ENCODE data around the gene E4F1. TPM values are rescaled to one million over a fixed set of nuclear protein-coding genes. Genes with fewer than 3 reads are reported as not detected.

Gene E4F1
- total and polyA plus RNA-seq, 2 of the 8 experiments (the other 6 are each of a cell fraction or from before 2014, with no cell fraction given), result 22.2 to 27.0 TPM

- no peaks in the 10 kb centered on the region for H3K36me3 ChIP-seq (ENCODE audit: control insufficient read depth in 2 of 4, insufficient read depth in 4 of 4, low read length in 3 of 4)
- WGBS, 2 experiments (ENCODE audit: extremely low coverage in 1 of 2, insufficient coverage in 1 of 2, insufficient read length in 1 of 2, insufficient replicate concordance in 2 of 2, low coverage in 1 of 2, low lambda C conversion rate in 2 of 2, missing lambda C conversion rate in 1 of 2), result 88% methylated on average over 13 of the region's 14 CpGs; no CpG with 5 or more reads in 1 of the 2 experiments
- FAIRE-seq, result no peak
- H2BK15ac ChIP-seq (ENCODE audit: low read length), result no peak overlapping the region
- no peak overlapping the region for H2BK20ac ChIP-seq (ENCODE audit: low read length)
- no peak overlapping the region for H3K27ac ChIP-seq (ENCODE audit: low read depth, low read length)
- no peaks in the 10 kb centered on the region for H3K27me3 ChIP-seq (replicated peaks in 1 of 4; ENCODE audit: control insufficient read depth in 3 of 4, extremely low read depth in 1 of 4, insufficient read depth in 3 of 4, low read length in 3 of 4)
- TF ChIP-seq CTCF (IDR thresholded peaks at IDR 0.05; ENCODE audit: control extremely low read depth in 1 of 3, insufficient read depth in 1 of 3, low read depth in 1 of 3, low read length in 3 of 3) (peak; percentile 53 to 66 (median 54)), BCL11A (IDR thresholded peaks at IDR 0.05; ENCODE audit: low read depth in 2 of 2, low read length in 2 of 2) (no peak), ASH2L (IDR thresholded peaks at IDR 0.05; ENCODE audit: low read length) (no peak), POU5F1 (IDR thresholded peaks at IDR 0.05; ENCODE audit: low read depth, low read length) (no peak), TBP (IDR thresholded peaks at IDR 0.05; ENCODE audit: low read depth, low read length) (no peak), GTF2F1 (IDR thresholded peaks at IDR 0.05; ENCODE audit: borderline replicate concordance, low read depth, low read length) (no peak), RAD21 (IDR thresholded peaks at IDR 0.05 in 1 of 2, conservative IDR thresholded peaks at IDR 0.05 in 1 of 2; ENCODE audit: low read depth in 2 of 2, low read length in 2 of 2) (peak; percentile 38 to 48), ATF3 (IDR thresholded peaks at IDR 0.05; ENCODE audit: insufficient read depth, low read depth, low read length) (no peak), GABPA (IDR thresholded peaks at IDR 0.05; ENCODE audit: borderline replicate concordance, insufficient read depth, low read length) (peak; percentile 54; the same call in 1 of the 2 replicates), SIX5 (IDR thresholded peaks at IDR 0.05; ENCODE audit: low read depth, low read length) (no peak)
- 0 out of 2 replicates have a peak overlapping the region, but pooled peaks have one; percentile 8 for H2BK5ac ChIP-seq (ENCODE audit: low read depth, low read length)
- ChIA-PET CTCF (ENCODE audit: partially characterized antibody) (interaction anchor here (0.6 to 4.8 kb wide), 15 partner anchors 8 to 223 kb away, joined by 3 to 30 read pairs (median 3); no protein-coding TSS in a partner anchor), POLR2A (ENCODE audit: partially characterized antibody) (interaction anchor here (0.6 to 3.6 kb wide), 11 partner anchors 8 to 325 kb away, joined by 3 to 29 read pairs (median 4); partner anchors contain the start of genes ECI1 and TRAF7)
- H3K56ac ChIP-seq (replicated peaks; ENCODE audit: insufficient read length, low read depth, low read length), result no peak overlapping the region
- no peaks in the 10 kb centered on the region for H3K79me2 ChIP-seq (ENCODE audit: control insufficient read depth in 1 of 2, insufficient read depth in 2 of 2, low read length in 2 of 2)
- peaks cover 3 to 5% of the 10 kb centered on the region in 2 experiments for H4K20me1 ChIP-seq (replicated peaks in 1 of 2; ENCODE audit: control insufficient read depth in 1 of 2, insufficient read depth in 2 of 2, low read length in 2 of 2)
- H2BK120ac ChIP-seq (replicated peaks; ENCODE audit: low read depth, low read length), result no peak overlapping the region
- DNase-seq (ENCODE audit: low read depth in 1 of 2, low spot score in 2 of 2), result no peak
- H3K4me2 ChIP-seq (ENCODE audit: insufficient read depth in 1 of 2, low read depth in 2 of 2, low read length in 2 of 2), result no peak overlapping the region
- H3K23me2 ChIP-seq (ENCODE audit: low read depth, low read length), result no peaks in the 10 kb centered on the region
- H4K8ac ChIP-seq (ENCODE audit: extremely low read depth, insufficient read depth, low read length), result peak overlapping the region; percentile 35; the same call in 1 of the 2 replicates
- H3K23ac ChIP-seq (ENCODE audit: insufficient read length), result no peak overlapping the region
- no peaks in the 10 kb centered on the region for H3K9me3 ChIP-seq (ENCODE audit: insufficient read depth in 2 of 2, low read depth in 1 of 2, low read length in 1 of 2)
- no peak overlapping the region for H3K18ac ChIP-seq (ENCODE audit: extremely low read depth, low read length)
- no peak overlapping the region for H2AK5ac ChIP-seq (ENCODE audit: low read depth, low read length)
- no peak overlapping the region for H4K91ac ChIP-seq (replicated peaks; ENCODE audit: insufficient read length, low read length)
- no peak overlapping the region for H3K14ac ChIP-seq (ENCODE audit: insufficient read length)
- no peak overlapping the region for H2BK12ac ChIP-seq (ENCODE audit: low read depth, low read length)
- no peaks in the 10 kb centered on the region; a peak in 1 of 7 replicates for H3K4me1 ChIP-seq (replicated peaks in 1 of 4; ENCODE audit: control insufficient read depth in 3 of 4, insufficient read depth in 4 of 4, low read length in 3 of 4)
- H3K4me3 ChIP-seq (ENCODE audit: extremely low read depth in 1 of 4, insufficient read depth in 2 of 4, low read depth in 3 of 4, low read length in 4 of 4), result no peak overlapping the region
- no peak overlapping the region for H2AFZ ChIP-seq (ENCODE audit: low read length)
- no peak overlapping the region for H4K5ac ChIP-seq (ENCODE audit: insufficient read length, low read depth, low read length)
- no peaks in the 10 kb centered on the region for H3K79me1 ChIP-seq (ENCODE audit: low read depth, low read length)
- no peak overlapping the region for H3K9ac ChIP-seq (replicated peaks in 1 of 4; ENCODE audit: extremely low read depth in 1 of 4, low read depth in 3 of 4, low read length in 3 of 4)
- H3K4ac ChIP-seq (replicated peaks; ENCODE audit: insufficient read length, low read depth, low read length), result no peak overlapping the region
Observed at GRCh38 chr16:2278272-2278608, 54.8 kb downstream of the E4F1 start.
